HG03439 (cell line): Measurements from ENCODE around the gene CEBPE.
"Not testable (repeated sequence)": the region's sequence is repeated elsewhere in the genome, so short reads cannot be mapped to it uniquely, and the experiment has no call there.

Experiments
- ATAC-seq: cut with Tn5 transposase; IDR thresholded peaks from one replicate; pipeline ENCODE4 v1.9.1; 2021; ENCODE audit warnings: mild to moderate bottlenecking, moderate library complexity; ENCODE audit not compliant: unreplicated experiment

The CEBPE gene

GRCh38 chr14:23123419-23123818, 4.4 kb upstream of the CEBPE start:
- ATAC-seq: no peak

GRCh38 chr14:23122086-23122485, 3.0 kb upstream of the CEBPE start:
- no peak for ATAC-seq

- no peak for ATAC-seq
Measured at GRCh38 chr14:23121361-23121771, 2.3 kb upstream of the CEBPE start.

- peak; percentile 90 for ATAC-seq
Measured at GRCh38 chr14:23120541-23121251, 1.6 kb upstream of the CEBPE start.

GRCh38 chr14:23119363-23120327, 590 bp upstream of the CEBPE start:
- no peak for ATAC-seq

- ATAC-seq: no peak
Measured at GRCh38 chr14:23117371-23118020, 1.6 kb downstream of the CEBPE start.

- ATAC-seq: no peak
Measured at GRCh38 chr14:23115918-23116317, 3.1 kb downstream of the CEBPE start.

GRCh38 chr14:23115039-23115731, 3.9 kb downstream of the CEBPE start:
- ATAC-seq: no peak

GRCh38 chr14:23114669-23115038, 4.4 kb downstream of the CEBPE start:
- ATAC-seq: no peak

- ATAC-seq: no peak
Measured at GRCh38 chr14:23114120-23114458, 5.0 kb downstream of the CEBPE start.

GRCh38 chr14:23113431-23114119, 5.5 kb downstream of the CEBPE start:
- ATAC-seq: no peak

GRCh38 chr14:23112359-23113178, 6.5 kb downstream of the CEBPE start:
- ATAC-seq: no peak

GRCh38 chr14:23110579-23111365, 8.3 kb downstream of the CEBPE start:
- ATAC-seq: no peak

- no peak for ATAC-seq
Measured at GRCh38 chr14:23109769-23110168, 9.3 kb downstream of the CEBPE start.

GRCh38 chr14:23108169-23108568, 10.9 kb downstream of the CEBPE start:
- ATAC-seq: not testable (repeated sequence)

GRCh38 chr14:23107620-23108019, 11.4 kb downstream of the CEBPE start:
- ATAC-seq: not testable (repeated sequence)

GRCh38 chr14:23106747-23107045, 12.4 kb downstream of the CEBPE start:
- ATAC-seq: no peak

GRCh38 chr14:23105348-23105824, 13.7 kb downstream of the CEBPE start:
- no peak for ATAC-seq
